PC-3 (cell line): ENCODE data around the gene KLHDC8B.

Source experiments
- EZH2 ChIP-seq: fragments of 300-600 bp; sonication (generic); IDR thresholded peaks from one replicate; pipeline ENCODE4 v1.6.1; 2017; ENCODE audit warnings: antibody characterized with exemption, mild to moderate bottlenecking, low read length; ENCODE audit not compliant: unreplicated experiment
- EZH2phosphoT487 ChIP-seq: fragments of 300-600 bp; sonication (generic); IDR thresholded peaks from 2 replicates; pipeline ENCODE4 v1.6.1; 2018; ENCODE audit warnings: mild to moderate bottlenecking, antibody characterized with exemption, low read length, borderline replicate concordance
- TF ChIP-seq, protein P1 (sequence below): fragments of 300-600 bp; sonication (generic); conservative IDR thresholded peaks from 2 replicates; pipeline ENCODE4 v1.5.1; 2017; ENCODE audit warnings: antibody characterized with exemption, low read depth, mild to moderate bottlenecking, low read length

GRCh38 chr3:49173792-49174170 lies 2.4 kb downstream of the KLHDC8B start:
- TF ChIP-seq EZH2phosphoT487 = no peak
- TF ChIP-seq, protein P1, sequence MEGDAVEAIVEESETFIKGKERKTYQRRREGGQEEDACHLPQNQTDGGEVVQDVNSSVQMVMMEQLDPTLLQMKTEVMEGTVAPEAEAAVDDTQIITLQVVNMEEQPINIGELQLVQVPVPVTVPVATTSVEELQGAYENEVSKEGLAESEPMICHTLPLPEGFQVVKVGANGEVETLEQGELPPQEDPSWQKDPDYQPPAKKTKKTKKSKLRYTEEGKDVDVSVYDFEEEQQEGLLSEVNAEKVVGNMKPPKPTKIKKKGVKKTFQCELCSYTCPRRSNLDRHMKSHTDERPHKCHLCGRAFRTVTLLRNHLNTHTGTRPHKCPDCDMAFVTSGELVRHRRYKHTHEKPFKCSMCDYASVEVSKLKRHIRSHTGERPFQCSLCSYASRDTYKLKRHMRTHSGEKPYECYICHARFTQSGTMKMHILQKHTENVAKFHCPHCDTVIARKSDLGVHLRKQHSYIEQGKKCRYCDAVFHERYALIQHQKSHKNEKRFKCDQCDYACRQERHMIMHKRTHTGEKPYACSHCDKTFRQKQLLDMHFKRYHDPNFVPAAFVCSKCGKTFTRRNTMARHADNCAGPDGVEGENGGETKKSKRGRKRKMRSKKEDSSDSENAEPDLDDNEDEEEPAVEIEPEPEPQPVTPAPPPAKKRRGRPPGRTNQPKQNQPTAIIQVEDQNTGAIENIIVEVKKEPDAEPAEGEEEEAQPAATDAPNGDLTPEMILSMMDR = no peak
- TF ChIP-seq EZH2 = no peak
